Panc1 (cell line): Measurements from ENCODE around the gene OR51E1. TPM values are rescaled to one million over a fixed set of nuclear protein-coding genes. Genes with fewer than 3 reads are reported as not detected.

Experiments used
- ATAC-seq: fragments of 200-7000 bp; cut with Tn5 transposase; 2 replicates; pipeline ENCODE4 v1.9.1; 2020; ENCODE audit warnings: mild to moderate bottlenecking, moderate library complexity
- BruUV-seq: library from RNA; stranded (reverse); fragments of 400-500 nt; replicated peaks from 2 replicates; lab custom pipeline; 2021; lab: Mats Ljungman, UMichigan
- CTCF ChIA-PET: fragments of 300-600 bp; sonication (Branson Sonifier 250); formaldehyde crosslinking; loops from one replicate; lab custom pipeline; 2022; ENCODE audit warnings: antibody characterized with exemption; lab: Charles Lee
- POLR2A ChIA-PET: fragments of 300-600 bp; sonication (Branson Sonifier 250); formaldehyde crosslinking; loops from one replicate; lab custom pipeline; 2022; ENCODE audit warnings: antibody characterized with exemption; lab: Charles Lee
- DNase-seq: peaks from one replicate; pipeline ENCODE4 v3.0.0-alpha.2; 2010; ENCODE audit warnings: low read depth, low spot score
- H3K27ac ChIP-seq: 2 replicates; pipeline ENCODE4 v1.5.1; 2011; ENCODE audit warnings: mild to moderate bottlenecking, low read length, inconsistent platforms
- H3K27me3 ChIP-seq: fragments of 200-500 bp; sonication (Bioruptor generic); 2 replicates; pipeline ENCODE4 v1.6.0; 2014; ENCODE audit warnings: low read length, inconsistent platforms; ENCODE audit not compliant: control insufficient read depth, insufficient read depth
- H3K36me3 ChIP-seq: fragments of 200-500 bp; sonication (Bioruptor generic); 2 replicates; pipeline ENCODE4 v1.5.1; 2014; ENCODE audit warnings: inconsistent platforms, mild to moderate bottlenecking, low read length, moderate library complexity; ENCODE audit not compliant: control insufficient read depth, insufficient read depth
- H3K4me1 ChIP-seq: 2 replicates; pipeline ENCODE4 v1.5.1; 2011; ENCODE audit warnings: inconsistent platforms, mild to moderate bottlenecking, low read length, moderate library complexity; ENCODE audit not compliant: control insufficient read depth, insufficient read depth
- H3K4me3 ChIP-seq, 2 experiments: 2 replicates each; pipeline ENCODE4 v1.5.1; 2011 to 2012; ENCODE audit warnings: low read depth in 2 of 2, low read length in 2 of 2, mild to moderate bottlenecking in 2 of 2, inconsistent platforms in 1 of 2, moderate library complexity in 1 of 2
- H3K9me3 ChIP-seq: fragments of 200-500 bp; sonication (Bioruptor generic); 2 replicates; pipeline ENCODE4 v1.5.1; 2014; ENCODE audit warnings: low read depth, mild to moderate bottlenecking, inconsistent platforms, low read length, moderate library complexity; ENCODE audit not compliant: control insufficient read depth, insufficient read depth
- CTCF ChIP-seq: fragments of 450-650 bp; IDR thresholded peaks from 2 replicates; pipeline ENCODE4 v1.5.1; 2017; ENCODE audit warnings: mild to moderate bottlenecking
- POLR2AphosphoS5 ChIP-seq: IDR thresholded peaks from 2 replicates; pipeline ENCODE4 v1.6.1; 2012; ENCODE audit warnings: mild to moderate bottlenecking, low read depth, low read length, moderate library complexity
- SIN3A ChIP-seq: IDR thresholded peaks from 2 replicates; pipeline ENCODE4 v1.6.1; 2012; ENCODE audit warnings: low read depth, mild to moderate bottlenecking, low read length, moderate library complexity, borderline replicate concordance; ENCODE audit not compliant: insufficient read depth
- TCF7L2 ChIP-seq: IDR thresholded peaks from 2 replicates; pipeline ENCODE4 v1.6.1; 2011; ENCODE audit warnings: mild to moderate bottlenecking, low read depth, low read length, inconsistent platforms
- in situ Hi-C: cut with HindIII; loops from 2 replicates; pipeline ENCODE4 v1.10.0; 2016; ENCODE audit warnings: low sequenced_read_pairs, low pct_unique_long_range_greater_than_20kb
- intact Hi-C: fragments of 100-400 bp; cut with micrococcal nuclease; formaldehyde crosslinking; loops from one replicate; pipeline ENCODE4 v1.10.0; 2022; ENCODE audit not compliant: unreplicated experiment
- total RNA-seq: library from RNA; stranded (reverse); gene quantifications from one replicate; pipeline ENCODE4 v1.2.1, GENCODE V29; 2021; ENCODE audit not compliant: unreplicated experiment
- TF ChIP-seq, protein P1 (sequence below), 2 experiments: IDR thresholded peaks; 2 replicates each; pipeline ENCODE4 v1.6.1; 2011 to 2012; ENCODE audit warnings: low read depth in 2 of 2, control low read depth in 1 of 2, low read length in 1 of 2, mild to moderate bottlenecking in 1 of 2, moderate library complexity in 1 of 2; ENCODE audit not compliant: insufficient read depth in 1 of 2

The OR51E1 gene
- total RNA-seq, 1 experiment from 2014 or later = not detected

DNA sequence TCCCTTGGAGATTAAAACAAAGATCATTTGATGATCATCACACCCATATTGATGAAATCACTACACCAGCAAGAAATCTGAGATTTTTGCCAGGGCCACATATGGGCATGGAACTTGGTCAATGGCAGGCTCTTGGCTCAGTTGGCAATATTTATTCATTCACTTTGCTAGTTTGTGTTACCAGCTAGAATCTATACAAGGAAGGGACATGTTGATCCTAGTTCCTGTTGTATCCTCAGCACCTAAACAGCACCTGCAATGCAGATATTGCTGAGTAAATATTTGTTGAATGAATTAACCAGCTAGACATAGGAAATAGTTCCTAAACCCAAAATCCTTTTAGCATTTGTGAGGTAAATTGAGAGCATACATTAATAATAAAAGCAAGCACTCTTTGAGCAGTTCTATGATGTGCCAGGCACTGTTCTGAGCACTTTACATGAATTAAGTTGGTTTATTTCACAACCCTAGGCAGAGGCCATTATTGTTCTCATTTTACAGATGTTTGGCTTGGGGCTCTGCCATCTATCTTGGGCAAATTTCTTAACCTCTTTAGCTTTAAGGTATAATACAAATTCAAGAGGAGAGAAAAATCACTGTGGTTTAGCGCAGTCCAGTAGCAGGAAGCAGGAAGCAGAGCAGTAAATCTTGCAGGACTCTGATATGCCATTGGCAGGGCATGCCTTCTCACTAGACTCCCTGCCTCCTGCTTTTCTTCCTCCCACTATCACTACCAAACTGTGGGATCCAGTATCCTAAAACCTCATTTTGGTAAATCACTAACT is 37.4 kb upstream of the OR51E1 start:
- no peaks in the 10 kb centered on the region for H3K9me3 ChIP-seq
- peak overlapping the region; percentile 67 to 79 for H3K4me3 ChIP-seq
- H3K27ac ChIP-seq = no peak overlapping the region; the same call in 1 of the 2 replicates
- in situ Hi-C loops = no loop called here
- no peaks in the 10 kb centered on the region for H3K36me3 ChIP-seq
- no peak for TF ChIP-seq SIN3A
- no peak for TF ChIP-seq POLR2AphosphoS5
- no peak for TF ChIP-seq CTCF
- TF ChIP-seq, protein P1, sequence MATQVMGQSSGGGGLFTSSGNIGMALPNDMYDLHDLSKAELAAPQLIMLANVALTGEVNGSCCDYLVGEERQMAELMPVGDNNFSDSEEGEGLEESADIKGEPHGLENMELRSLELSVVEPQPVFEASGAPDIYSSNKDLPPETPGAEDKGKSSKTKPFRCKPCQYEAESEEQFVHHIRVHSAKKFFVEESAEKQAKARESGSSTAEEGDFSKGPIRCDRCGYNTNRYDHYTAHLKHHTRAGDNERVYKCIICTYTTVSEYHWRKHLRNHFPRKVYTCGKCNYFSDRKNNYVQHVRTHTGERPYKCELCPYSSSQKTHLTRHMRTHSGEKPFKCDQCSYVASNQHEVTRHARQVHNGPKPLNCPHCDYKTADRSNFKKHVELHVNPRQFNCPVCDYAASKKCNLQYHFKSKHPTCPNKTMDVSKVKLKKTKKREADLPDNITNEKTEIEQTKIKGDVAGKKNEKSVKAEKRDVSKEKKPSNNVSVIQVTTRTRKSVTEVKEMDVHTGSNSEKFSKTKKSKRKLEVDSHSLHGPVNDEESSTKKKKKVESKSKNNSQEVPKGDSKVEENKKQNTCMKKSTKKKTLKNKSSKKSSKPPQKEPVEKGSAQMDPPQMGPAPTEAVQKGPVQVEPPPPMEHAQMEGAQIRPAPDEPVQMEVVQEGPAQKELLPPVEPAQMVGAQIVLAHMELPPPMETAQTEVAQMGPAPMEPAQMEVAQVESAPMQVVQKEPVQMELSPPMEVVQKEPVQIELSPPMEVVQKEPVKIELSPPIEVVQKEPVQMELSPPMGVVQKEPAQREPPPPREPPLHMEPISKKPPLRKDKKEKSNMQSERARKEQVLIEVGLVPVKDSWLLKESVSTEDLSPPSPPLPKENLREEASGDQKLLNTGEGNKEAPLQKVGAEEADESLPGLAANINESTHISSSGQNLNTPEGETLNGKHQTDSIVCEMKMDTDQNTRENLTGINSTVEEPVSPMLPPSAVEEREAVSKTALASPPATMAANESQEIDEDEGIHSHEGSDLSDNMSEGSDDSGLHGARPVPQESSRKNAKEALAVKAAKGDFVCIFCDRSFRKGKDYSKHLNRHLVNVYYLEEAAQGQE (IDR thresholded peaks at IDR 0.05; ENCODE audit: insufficient read depth in 1 of 2, low read depth in 2 of 2, low read length in 1 of 2) = no peak
- no peak for TF ChIP-seq TCF7L2
- intact Hi-C loops = loop anchor here (10.0 kb wide), 1 partner anchor 422 kb away; no protein-coding TSS in a partner anchor
- no peaks in the 10 kb centered on the region for H3K27me3 ChIP-seq
- ATAC-seq (no peak), DNase-seq (no peak)
- BruUV-seq = no TSS peak
- peaks cover 10% of the 10 kb centered on the region; the same call in 1 of the 2 replicates for H3K4me1 ChIP-seq
- POLR2A ChIA-PET = interaction anchor here (0.6 kb wide), 1 partner anchor 381 kb away, joined by 3 read pairs; no protein-coding TSS in a partner anchor
- CTCF ChIA-PET = interaction anchor here (1.0 kb wide), 1 partner anchor 1756 kb away, joined by 3 read pairs; no protein-coding TSS in a partner anchor

DNA sequence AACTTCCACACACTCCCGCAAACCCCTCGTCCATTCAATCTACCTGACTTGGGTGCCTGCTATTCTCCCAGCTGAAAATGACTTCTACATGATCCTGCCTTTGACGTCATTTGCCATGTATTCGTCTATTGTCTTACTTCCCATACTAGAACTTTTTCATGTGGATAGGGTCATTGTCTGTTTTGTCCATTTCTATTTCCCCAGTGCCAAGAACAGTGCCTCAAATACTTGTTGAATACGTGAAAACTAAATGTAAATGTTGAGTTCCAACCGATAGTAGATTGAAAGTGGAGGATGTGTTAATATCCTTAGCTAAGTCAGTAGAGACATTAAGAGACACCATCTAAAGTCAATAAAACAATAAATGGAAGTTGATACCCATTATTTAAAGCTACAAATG is 36.7 kb upstream of the OR51E1 start:
- intact Hi-C loops = loop anchor here (10.0 kb wide), 1 partner anchor 422 kb away; no protein-coding TSS in a partner anchor
- Histone ChIP-seq H3K4me3 (peak overlapping the region; percentile 67 to 79), H3K36me3 (no peaks in the 10 kb centered on the region), H3K27ac (peak overlapping the region; percentile 80), H3K4me1 (peaks cover 10% of the 10 kb centered on the region; the same call in 1 of the 2 replicates), H3K27me3 (no peaks in the 10 kb centered on the region; the same call in 1 of the 2 replicates), H3K9me3 (no peaks in the 10 kb centered on the region)
- ATAC-seq = no peak
- in situ Hi-C loops = no loop called here
- ChIA-PET POLR2A (interaction anchor here (0.6 kb wide), 1 partner anchor 381 kb away, joined by 3 read pairs; no protein-coding TSS in a partner anchor), CTCF (interaction anchor here (0.5 to 1.0 kb wide), 4 partner anchors 11 to 1756 kb away, joined by 3 to 5 read pairs (median 3); partner anchors contain the start of gene OR51D1)
- no peak for DNase-seq
- no peak for TF ChIP-seq SIN3A
- no peak for TF ChIP-seq CTCF
- TF ChIP-seq POLR2AphosphoS5 = no peak
- no peak for TF ChIP-seq TCF7L2
- TF ChIP-seq, protein P1 (IDR thresholded peaks at IDR 0.05; ENCODE audit: insufficient read depth in 1 of 2, low read depth in 2 of 2, low read length in 1 of 2) = no peak
- BruUV-seq = TSS peak; percentile 70
